ENCODE data around the gene BBOX1. TPM values are rescaled to one million over a fixed set of nuclear protein-coding genes. Genes with fewer than 3 reads are reported as not detected.

Gene BBOX1
- total and polyA plus RNA-seq, 2 of the 8 experiments (the other 6 are each of a cell fraction or from before 2014, with no cell fraction given) = not detected

- no peak overlapping the region for H2BK20ac ChIP-seq (ENCODE audit: low read length)
- H3K36me3 ChIP-seq (ENCODE audit: control insufficient read depth in 2 of 4, insufficient read depth in 4 of 4, low read length in 3 of 4) = no peaks in the 10 kb centered on the region
- H3K9ac ChIP-seq (replicated peaks in 1 of 4; ENCODE audit: extremely low read depth in 1 of 4, low read depth in 3 of 4, low read length in 3 of 4) = no peak overlapping the region
- POLR2A ChIA-PET (ENCODE audit: partially characterized antibody) = interaction anchor here (1.1 kb wide), 1 partner anchor 31 kb away, joined by 4 read pairs; no protein-coding TSS in a partner anchor
- H2AFZ ChIP-seq (ENCODE audit: low read length) = no peak overlapping the region
- no peaks in the 10 kb centered on the region; a peak in 1 of 7 replicates for H3K4me1 ChIP-seq (replicated peaks in 1 of 4; ENCODE audit: control insufficient read depth in 3 of 4, insufficient read depth in 4 of 4, low read length in 3 of 4)
- no peak overlapping the region for H3K4me3 ChIP-seq (ENCODE audit: extremely low read depth in 1 of 4, insufficient read depth in 2 of 4, low read depth in 3 of 4, low read length in 4 of 4)
- no peak overlapping the region for H3K4ac ChIP-seq (replicated peaks; ENCODE audit: insufficient read length, low read depth, low read length)
- 0 out of 2 replicates have a peak overlapping the region, but pooled peaks have one; percentile 53 for H4K8ac ChIP-seq (ENCODE audit: extremely low read depth, insufficient read depth, low read length)
- no peaks in the 10 kb centered on the region for H3K79me1 ChIP-seq (ENCODE audit: low read depth, low read length)
- H2BK120ac ChIP-seq (replicated peaks; ENCODE audit: low read depth, low read length) = no peak overlapping the region
- no peak overlapping the region for H3K23ac ChIP-seq (ENCODE audit: insufficient read length)
- H4K91ac ChIP-seq (replicated peaks; ENCODE audit: insufficient read length, low read length) = no peak overlapping the region
- H4K5ac ChIP-seq (ENCODE audit: insufficient read length, low read depth, low read length) = no peak overlapping the region
- H2BK12ac ChIP-seq (ENCODE audit: low read depth, low read length) = no peak overlapping the region
- no peaks in the 10 kb centered on the region for H3K9me3 ChIP-seq (ENCODE audit: insufficient read depth in 2 of 2, low read depth in 1 of 2, low read length in 1 of 2)
- no peak overlapping the region for H3K14ac ChIP-seq (ENCODE audit: insufficient read length)
- WGBS, 2 experiments (ENCODE audit: extremely low coverage in 1 of 2, insufficient coverage in 1 of 2, insufficient read length in 1 of 2, insufficient replicate concordance in 2 of 2, low coverage in 1 of 2, low lambda C conversion rate in 2 of 2, missing lambda C conversion rate in 1 of 2) = 92% methylated on average over 2 of the region's 2 CpGs; no CpG with 5 or more reads in 1 of the 2 experiments
- H3K4me2 ChIP-seq (ENCODE audit: insufficient read depth in 1 of 2, low read depth in 2 of 2, low read length in 2 of 2) = no peak overlapping the region
- H3K27me3 ChIP-seq (replicated peaks in 1 of 4; ENCODE audit: control insufficient read depth in 3 of 4, extremely low read depth in 1 of 4, insufficient read depth in 3 of 4, low read length in 3 of 4) = no peaks in the 10 kb centered on the region
- H2AK5ac ChIP-seq (ENCODE audit: low read depth, low read length) = no peak overlapping the region
- H3K23me2 ChIP-seq (ENCODE audit: low read depth, low read length) = no peaks in the 10 kb centered on the region
- no peak for FAIRE-seq
- no peak overlapping the region for H3K18ac ChIP-seq (ENCODE audit: extremely low read depth, low read length)
- CTCF ChIA-PET (ENCODE audit: partially characterized antibody) = interaction anchor here (1.2 to 3.9 kb wide), 2 partner anchors 8 to 335 kb away, joined by 3 to 13 read pairs; no protein-coding TSS in a partner anchor
- no peak overlapping the region for H2BK15ac ChIP-seq (ENCODE audit: low read length)
- no peak for DNase-seq (ENCODE audit: low read depth in 1 of 2, low spot score in 2 of 2)
- no peak overlapping the region for H2BK5ac ChIP-seq (ENCODE audit: low read depth, low read length)
- no peaks in the 10 kb centered on the region for H4K20me1 ChIP-seq (replicated peaks in 1 of 2; ENCODE audit: control insufficient read depth in 1 of 2, insufficient read depth in 2 of 2, low read length in 2 of 2)
- H3K79me2 ChIP-seq (ENCODE audit: control insufficient read depth in 1 of 2, insufficient read depth in 2 of 2, low read length in 2 of 2) = no peaks in the 10 kb centered on the region
- no peak overlapping the region for H3K27ac ChIP-seq (ENCODE audit: low read depth, low read length)
- H3K56ac ChIP-seq (replicated peaks; ENCODE audit: insufficient read length, low read depth, low read length) = no peak overlapping the region
- TF ChIP-seq SIN3A (conservative IDR thresholded peaks at IDR 0.05 in 1 of 2, IDR thresholded peaks at IDR 0.05 in 1 of 2; ENCODE audit: low read depth in 1 of 2, low read length in 2 of 2) = no peak
- no peak for TF ChIP-seq JUN (IDR thresholded peaks at IDR 0.05; ENCODE audit: low read depth, low read length)
- TF ChIP-seq SIX5 (IDR thresholded peaks at IDR 0.05; ENCODE audit: low read depth, low read length) = no peak
- no peak for TF ChIP-seq SP2 (IDR thresholded peaks at IDR 0.05; ENCODE audit: low read length)
- no peak for TF ChIP-seq BCL11A (IDR thresholded peaks at IDR 0.05; ENCODE audit: low read depth in 2 of 2, low read length in 2 of 2)
- TF ChIP-seq GABPA (IDR thresholded peaks at IDR 0.05; ENCODE audit: borderline replicate concordance, insufficient read depth, low read length) = no peak
- no peak for TF ChIP-seq SRF (IDR thresholded peaks at IDR 0.05; ENCODE audit: low read depth, low read length)
- no peak for TF ChIP-seq ZNF274 (IDR thresholded peaks at IDR 0.05; ENCODE audit: borderline replicate concordance, extremely low read depth, low read length)
- no peak for TF ChIP-seq ATF3 (IDR thresholded peaks at IDR 0.05; ENCODE audit: insufficient read depth, low read depth, low read length)
- no peak for TF ChIP-seq ASH2L (IDR thresholded peaks at IDR 0.05; ENCODE audit: low read length)
- TF ChIP-seq RNF2 (IDR thresholded peaks at IDR 0.05; ENCODE audit: borderline replicate concordance, low read depth, low read length, missing control alignments, poor library complexity, severe bottlenecking) = no peak
- TF ChIP-seq SAP30 (IDR thresholded peaks at IDR 0.05; ENCODE audit: insufficient read depth, insufficient replicate concordance, low read length) = no peak
- no peak for TF ChIP-seq TBP (IDR thresholded peaks at IDR 0.05; ENCODE audit: low read depth, low read length)
- no peak for TF ChIP-seq TCF12 (IDR thresholded peaks at IDR 0.05; ENCODE audit: low read depth, low read length)
Measured at GRCh38 chr11:27150098-27150497, 109.5 kb downstream of the BBOX1 start.

Data from H1 (cell line).